NCI-H2171 treated with DMSO at 0.1 percent for 48 hours (cell line): Measurements from ENCODE around the gene MIGA2.

Experiments used
- DNase-seq: peaks from one replicate; lab custom pipeline; 2025; lab: John Stamatoyannopoulos, UW

Gene MIGA2, protein sequence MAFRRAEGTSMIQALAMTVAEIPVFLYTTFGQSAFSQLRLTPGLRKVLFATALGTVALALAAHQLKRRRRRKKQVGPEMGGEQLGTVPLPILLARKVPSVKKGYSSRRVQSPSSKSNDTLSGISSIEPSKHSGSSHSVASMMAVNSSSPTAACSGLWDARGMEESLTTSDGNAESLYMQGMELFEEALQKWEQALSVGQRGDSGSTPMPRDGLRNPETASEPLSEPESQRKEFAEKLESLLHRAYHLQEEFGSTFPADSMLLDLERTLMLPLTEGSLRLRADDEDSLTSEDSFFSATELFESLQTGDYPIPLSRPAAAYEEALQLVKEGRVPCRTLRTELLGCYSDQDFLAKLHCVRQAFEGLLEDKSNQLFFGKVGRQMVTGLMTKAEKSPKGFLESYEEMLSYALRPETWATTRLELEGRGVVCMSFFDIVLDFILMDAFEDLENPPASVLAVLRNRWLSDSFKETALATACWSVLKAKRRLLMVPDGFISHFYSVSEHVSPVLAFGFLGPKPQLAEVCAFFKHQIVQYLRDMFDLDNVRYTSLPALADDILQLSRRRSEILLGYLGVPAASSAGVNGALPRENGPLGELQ

DNA sequence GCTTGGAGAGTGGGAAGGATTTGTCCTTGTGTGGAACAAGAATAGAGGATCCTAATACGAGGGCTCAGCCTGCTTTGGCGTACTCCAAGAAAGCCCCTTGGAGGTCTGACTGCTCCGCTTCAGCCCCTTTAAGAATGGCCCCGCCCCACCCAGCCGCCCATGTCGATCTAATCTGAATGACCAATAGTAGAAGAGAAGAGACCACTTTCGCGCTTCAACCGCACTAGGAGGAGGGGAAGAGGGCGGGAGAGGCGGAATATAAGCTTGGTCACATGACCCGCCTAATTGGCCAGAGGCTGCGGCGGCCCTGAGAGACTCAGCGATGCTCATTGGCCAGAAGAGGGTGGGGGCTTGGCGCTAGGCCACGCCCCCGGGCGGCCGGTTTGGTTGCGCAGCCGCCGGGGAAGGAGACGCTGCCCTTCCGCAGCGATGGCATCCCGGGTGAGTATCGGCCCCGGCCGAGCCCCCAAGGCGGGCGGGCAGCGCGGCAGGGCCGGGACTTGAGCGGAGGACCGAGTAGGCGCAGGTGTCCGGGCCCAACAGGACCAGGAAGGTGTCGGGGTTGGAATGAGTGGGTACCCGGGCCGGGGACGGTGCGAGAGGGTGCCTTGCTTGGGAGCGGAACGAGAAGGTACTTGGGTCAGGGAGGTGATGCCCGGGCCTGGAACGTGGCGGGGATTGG, at the start of gene MIGA2:
Gene MIGA2 (plus strand): TSS at position 386 of the 682 bp plus-strand sequence. CDS start 3,969 bp downstream, outside the sequence.
- DNase-seq = peak; percentile 100

DNA sequence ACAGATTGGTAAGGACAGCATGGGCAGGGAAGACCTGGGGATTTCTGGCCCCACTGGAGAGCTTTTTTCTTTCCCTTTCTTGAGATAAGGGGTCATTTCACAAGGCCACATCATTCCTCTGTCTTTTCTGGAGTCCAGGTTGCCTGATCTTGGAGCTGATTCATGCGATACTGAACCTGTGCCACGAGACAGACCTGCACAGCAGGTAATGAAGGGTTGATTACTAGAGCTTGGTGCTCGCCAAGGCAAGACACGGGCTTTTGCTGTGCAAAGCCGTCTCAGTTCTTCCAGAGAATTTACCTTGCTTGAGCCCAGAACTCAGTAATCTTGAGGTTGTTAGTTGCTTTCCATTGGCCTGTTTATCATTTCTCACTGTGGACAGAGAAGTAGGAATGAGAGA, 49.8 kb upstream of the MIGA2 start:
- no peak for DNase-seq

DNA sequence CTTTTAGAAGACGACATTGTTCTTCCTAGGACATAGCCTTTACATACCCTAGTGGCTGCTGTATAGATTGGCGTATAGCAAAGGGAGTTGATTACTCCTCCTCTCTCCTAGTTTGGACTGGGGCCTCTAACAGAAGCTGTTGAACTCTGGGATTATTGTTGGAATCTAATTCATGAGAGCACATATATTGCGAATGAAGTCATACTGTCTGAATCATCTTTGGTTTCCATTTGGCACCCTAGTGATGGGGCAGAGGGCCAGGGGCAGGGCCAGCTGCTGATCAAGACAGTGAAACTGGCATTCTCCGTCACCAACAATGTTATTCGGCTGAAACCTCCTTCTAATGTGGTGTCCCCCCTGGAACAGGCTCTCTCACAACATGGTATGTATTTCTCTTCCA, 48.6 kb upstream of the MIGA2 start:
- no peak for DNase-seq

DNA sequence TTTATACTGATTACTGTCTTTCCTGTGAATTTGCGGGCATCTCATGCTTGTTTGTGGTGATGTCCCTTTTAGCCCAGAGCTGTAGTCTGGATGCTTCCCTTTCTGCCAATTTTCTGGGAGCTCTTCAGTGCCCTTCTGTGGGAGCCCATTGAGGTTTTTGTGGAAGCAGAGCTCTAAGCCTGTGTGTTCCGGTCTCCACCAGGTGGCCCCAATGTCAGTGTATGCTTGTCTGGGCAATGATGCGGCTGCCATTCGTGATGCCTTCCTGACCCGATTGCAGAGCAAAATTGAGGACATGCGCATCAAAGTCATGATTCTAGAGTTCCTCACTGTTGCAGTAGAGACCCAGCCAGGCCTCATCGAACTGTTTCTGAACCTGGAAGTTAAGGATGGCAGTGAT, 43.4 kb upstream of the MIGA2 start:
- DNase-seq = peak; percentile 38

DNA sequence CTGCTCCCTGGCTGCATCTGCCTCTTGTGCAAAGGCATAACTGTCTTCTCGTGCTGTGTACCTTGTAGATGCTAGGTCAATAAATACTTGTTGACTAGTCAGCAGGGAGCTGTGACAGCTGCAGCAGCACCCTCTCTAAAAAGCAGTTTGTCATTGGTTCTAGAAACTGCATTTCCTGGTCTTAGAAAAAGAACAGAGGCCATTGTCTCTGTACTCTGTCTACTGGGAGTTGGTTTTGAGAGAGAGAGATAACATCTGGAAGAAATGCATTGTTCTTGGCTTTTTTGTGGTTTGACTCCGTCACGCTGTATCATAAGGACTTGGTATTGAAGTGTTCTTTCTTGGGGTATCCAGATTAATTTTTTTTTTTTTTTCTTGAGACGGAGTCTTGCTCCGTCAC, 40.6 kb upstream of the MIGA2 start:
- no peak for DNase-seq

DNA sequence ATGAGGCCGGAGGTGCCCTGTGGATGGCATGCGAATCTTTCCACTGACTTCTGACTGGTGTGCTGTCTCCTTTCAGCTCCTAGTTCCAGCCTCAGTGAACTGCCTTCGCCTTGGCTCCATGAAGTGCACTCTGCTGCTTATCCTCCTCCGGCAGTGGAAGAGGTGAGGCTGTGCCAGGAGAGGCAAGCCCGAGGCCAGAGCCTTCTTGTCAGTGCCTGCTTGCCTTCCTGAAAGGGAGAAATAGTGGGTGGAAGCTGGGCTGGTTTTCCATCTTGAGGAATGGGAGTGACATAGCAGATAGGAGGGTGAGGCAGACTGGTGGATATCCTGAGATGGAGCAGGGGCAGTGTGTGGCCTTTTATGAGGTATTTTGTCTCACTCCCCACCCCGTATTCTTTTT, 38.0 kb upstream of the MIGA2 start:
- no peak for DNase-seq

DNA sequence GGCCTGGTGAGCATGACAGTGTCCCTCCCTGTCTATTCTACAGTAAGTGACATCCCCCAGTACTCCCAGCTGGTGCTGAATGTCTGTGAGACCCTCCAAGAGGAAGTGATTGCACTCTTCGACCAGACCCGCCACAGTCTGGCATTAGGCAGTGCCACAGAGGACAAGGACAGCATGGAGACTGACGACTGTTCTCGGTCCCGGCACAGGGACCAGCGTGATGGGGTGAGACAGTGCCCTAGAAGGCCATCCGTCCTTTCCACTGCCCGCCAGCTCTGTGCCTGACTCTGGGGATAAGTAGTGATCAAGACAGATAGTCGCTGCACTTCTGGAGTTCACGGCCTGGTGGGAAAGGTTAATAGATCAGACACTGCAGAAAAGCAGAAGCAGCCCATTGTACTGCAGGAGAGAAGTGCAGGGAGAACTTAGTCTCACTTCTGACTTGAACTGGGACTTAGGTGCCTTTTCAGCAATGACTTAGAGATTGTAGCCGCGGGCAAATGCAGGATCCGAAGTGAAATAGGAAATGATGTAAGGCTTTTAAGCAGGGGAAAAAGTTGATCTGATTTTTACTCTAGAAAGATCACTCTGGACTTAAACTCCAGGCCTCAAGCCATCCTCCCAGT, 36.7 kb upstream of the MIGA2 start:
- no peak for DNase-seq

DNA sequence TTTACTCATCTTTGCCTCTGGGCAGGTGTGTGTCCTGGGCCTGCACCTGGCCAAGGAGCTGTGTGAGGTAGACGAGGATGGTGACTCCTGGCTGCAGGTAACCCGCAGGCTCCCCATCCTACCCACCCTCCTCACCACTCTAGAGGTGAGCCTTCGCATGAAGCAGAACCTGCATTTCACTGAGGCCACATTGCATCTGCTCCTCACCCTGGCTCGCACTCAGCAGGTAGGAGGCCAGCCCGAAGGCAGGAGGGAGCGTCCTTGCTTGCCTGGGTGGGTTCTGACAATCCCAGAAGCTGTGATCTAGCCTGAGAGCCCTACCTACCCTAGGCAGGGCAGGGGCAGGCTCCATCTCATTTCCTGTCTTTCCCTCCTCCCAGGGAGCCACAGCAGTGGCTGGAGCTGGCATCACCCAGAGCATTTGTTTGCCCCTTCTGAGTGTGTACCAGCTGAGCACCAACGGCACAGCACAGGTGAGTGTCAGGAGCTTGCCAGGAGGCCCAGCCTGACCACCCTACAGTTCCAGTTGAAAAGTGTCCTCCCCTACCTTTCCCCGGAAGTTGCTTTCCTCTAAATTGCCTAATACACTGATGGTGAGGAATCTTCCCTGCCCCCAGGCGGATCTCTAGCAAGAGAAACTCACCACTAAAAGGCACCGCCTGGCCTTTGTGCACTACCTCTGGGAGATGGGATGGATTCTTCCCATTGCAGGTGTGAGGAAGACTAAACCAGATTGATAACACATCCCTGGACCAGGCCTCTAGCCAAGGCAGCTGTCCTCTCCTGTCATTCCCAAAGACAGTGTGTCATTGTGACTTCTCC, 34.7 kb upstream of the MIGA2 start:
- DNase-seq = no peak

DNA sequence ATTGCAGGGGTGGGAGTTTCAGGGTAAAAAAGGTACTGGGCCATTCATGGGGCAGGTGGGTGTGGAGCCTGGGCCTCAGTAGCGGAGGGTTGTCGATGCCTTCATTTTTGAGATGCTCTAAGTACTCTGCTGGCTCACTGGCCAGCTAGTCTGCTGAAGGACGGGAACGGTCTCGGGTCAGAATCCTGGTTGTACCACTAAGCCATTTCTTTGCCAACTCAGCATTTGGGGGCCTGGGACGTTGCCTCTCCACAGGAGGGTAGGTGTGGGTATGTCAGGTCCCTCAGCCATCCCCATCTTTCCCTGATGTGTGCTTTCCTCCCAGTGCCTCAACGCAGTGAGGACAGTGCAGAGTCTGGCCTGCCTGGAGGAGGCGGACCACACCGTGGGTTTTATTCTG, 33.4 kb upstream of the MIGA2 start:
- no peak for DNase-seq

DNA sequence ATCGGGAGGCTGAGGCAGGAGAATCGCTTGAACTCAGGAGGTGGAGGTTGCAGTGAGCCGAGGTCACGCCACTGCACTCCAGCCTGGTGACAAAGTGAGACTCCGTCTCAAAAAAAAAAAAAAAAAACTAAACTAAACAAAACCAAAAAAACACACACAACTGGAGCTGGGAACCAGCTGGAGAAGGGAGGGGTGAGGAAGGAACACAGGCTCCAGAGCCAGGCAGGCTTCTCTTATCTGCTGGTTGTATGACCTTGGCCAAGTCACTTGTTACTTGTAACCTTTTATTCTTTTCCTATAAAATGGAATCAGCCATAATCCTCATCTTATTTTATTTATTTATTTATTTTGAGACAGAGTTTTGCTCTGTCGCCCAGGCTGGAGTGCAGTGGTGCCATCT, 32.3 kb upstream of the MIGA2 start:
- DNase-seq = peak; percentile 35

DNA sequence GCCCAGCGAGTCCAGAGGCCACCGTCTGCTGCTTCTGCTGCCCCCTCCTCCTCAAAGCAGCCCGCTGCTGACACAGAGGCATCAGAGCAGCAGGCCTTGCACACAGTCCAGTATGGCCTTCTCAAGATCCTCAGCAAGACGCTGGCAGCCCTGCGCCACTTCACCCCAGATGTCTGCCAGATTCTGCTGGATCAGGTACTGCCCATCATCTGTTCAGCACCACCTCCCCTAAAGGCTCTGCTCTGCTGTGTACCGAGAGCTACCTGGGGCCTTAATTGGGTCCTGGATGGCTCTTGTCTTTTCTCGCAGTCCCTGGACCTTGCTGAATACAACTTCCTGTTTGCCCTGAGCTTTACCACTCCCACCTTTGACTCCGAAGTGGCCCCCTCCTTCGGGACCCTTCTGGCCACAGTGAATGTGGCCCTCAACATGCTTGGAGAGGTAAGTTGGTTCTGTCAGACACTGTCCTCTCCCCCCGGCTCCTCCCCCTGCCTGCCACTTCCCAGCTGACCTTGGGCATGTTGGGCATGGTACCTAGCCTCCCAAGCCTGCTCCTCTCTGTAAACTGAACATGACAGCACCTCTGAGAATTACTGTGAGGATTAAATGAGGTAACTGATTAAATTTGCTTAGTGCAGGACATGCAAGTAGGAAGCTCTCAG, 31.0 kb upstream of the MIGA2 start:
- DNase-seq = no peak

DNA sequence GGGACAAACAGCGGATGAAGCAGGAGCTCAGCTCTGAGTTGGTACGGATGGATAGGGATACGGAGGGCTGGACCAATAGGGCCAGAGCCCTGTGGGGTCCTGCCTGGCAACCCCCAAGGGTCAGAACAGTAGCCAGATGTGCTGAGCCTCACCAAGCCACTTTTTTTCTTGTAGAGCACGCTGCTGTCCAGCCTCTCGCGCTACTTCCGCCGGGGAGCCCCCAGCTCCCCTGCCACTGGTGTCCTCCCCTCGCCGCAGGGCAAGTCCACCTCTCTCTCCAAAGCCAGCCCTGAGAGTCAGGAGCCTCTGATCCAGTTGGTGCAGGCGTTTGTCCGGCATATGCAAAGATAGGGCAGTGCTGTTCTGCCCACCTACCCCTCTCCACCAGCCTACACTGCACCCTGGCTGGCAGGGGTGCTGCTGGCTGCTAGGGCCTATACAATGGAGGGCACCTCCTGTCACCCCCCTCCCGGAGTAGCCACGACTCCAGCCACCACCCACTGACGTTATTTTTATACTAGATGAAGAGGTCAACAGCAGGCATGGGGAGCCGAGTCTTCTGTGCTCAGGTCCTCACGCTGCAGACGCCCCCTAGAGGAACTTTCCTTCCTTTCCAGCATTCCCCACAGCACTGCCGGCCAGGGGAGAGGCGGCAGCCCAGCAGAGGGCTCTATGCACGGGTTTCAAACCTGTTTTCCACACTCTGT, 29.9 kb upstream of the MIGA2 start:
- peak; percentile 80 for DNase-seq

DNA sequence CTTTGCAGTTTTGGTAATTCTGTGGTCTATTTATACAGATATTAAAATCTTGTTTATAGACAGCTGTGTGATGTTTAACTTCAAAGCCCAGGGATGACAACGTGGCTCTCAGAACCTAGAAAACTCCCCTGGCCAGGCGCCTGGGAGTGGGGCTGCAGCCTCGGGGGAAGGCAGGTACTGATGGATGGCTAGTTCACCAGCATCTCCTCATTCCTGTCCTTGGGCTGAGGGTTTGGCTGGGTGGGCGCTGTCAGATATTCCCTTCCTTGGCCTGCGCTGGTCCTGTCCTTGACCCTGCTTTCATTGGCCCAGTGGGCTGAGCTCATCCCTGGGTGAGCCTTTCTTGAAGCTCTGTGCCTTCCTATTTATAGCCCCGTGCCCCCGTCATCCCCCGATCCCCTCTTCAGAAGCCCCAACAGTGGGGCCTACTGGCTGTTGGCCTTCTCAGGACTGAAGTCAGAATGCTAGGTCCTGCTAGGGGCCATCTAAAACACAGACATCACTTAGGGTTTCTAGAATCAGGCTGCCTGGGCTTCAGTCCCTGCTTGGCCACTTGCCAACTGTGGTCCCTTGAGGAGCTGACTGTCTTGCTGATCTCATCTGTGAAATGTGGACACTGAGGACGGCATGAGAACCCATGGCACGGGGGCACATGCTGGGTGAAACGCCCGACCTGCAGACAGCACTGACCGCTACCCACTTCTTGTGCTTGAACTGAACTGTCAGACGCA, 29.2 kb upstream of the MIGA2 start:
- peak; percentile 31 for DNase-seq

DNA sequence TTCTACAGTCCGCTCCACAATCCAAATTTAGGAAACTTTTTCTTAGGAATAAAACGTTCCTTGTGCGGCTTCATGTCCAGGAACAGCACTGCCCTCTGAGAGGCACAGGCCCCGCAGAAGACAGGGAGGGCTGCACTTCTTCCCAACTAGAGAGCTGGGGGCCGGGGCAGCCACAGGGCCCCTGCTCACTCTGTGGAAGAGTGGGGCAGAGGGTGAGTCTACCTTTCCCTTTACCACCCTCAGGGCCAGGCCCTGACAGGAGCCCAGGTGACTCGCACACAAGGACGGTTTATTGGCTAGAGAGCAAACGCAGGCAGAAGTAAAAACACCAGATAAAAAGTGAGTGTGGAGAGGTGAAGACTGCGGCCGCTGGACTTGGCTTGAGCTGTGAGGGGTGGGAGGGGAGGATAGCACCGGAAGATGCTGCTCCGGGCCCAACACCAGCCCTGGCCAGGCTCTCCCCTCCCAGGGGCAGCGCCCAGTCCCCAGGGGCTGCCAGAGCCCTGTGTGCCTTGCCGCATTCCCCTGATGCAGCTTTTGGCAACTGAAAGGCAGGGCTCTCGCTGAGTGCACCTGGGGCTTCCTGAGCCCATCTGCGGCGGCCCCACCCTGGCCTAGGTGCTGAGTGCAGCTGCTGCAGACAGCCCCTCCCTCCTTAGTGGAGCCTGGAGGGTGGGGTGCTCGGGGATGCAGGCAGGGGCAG, 28.5 kb upstream of the MIGA2 start:
- peak; percentile 74 for DNase-seq

DNA sequence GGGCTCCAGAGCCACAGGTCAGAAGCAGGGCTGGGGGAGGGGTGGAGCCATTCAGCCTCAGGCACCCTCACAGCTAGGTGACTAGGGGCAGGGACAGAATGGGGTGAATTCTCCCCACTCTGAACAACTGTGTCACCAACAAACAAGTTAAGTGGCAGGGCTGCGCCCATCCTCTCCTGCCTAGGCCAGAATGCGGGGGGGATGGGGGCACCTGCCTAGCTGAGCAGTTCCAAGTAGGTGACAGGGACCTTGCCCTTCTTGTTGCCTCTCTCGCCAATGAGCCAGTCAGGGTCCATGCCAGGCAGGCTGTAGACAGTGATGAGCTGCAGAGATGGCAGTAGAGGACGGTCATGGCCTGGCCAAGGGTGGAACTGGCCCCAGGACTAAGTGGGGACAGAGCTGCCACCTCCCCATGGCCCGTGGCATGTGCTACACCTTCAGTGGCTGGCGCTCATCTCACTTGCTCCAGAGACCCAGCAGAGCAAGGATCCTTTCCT, 27.9 kb upstream of the MIGA2 start:
- DNase-seq = no peak

DNA sequence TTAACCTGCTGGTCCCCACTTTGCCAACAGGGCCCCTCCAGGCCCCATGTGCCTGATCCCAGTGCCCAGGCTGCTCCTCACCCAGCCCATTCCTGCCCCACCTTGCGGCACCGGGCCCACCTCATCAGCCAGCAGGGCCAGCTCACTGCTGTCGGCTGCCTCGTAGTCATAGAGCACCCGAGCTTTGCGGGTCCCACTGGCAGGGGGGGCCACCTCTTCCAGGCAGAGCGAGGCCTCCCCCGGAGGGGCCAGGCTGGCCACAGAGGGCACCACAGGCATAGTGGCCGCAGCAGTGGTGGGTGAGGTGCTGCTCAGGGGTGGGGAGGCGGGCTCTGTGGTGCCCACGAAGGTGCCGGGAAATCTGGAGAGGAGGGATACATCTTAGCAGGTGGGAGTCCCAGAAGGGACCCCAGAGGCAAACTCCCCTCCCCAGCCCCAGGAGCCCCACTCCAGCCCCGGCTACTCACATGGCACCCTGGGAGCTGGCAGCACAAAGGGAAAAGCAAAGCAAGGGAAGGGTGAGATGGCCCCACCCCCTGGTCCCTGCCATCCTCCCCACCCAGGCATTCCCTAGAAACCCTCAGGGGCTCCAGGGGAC, 27.3 kb upstream of the MIGA2 start:
- DNase-seq = no peak

DNA sequence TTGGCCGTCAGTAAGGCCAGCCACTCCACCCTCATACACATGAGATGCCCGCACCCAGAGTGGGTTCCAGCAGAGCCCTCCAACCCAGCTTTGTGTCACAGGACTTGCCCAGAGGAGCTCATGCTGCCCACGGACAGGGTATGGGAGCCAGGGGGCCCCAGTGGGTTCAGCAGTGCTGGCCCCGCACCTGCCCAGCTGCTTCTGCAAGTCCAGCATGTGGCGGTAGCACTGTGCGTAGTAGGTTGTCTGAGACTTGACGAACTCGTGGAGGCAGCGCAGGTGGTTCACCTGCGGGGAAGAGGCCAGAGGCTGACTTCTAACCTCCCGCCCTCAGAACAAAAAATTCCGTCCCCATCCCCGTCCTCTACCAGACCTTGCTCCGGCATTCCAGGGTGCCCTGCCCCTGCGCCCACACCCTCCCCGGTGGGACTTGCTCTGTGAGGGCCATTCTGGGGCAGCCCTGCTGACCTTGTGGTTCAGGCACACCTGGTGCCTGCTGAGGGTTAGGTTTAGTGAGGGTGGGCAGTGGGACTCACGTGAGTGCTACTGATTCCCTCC, 26.8 kb upstream of the MIGA2 start:
- DNase-seq = no peak

DNA sequence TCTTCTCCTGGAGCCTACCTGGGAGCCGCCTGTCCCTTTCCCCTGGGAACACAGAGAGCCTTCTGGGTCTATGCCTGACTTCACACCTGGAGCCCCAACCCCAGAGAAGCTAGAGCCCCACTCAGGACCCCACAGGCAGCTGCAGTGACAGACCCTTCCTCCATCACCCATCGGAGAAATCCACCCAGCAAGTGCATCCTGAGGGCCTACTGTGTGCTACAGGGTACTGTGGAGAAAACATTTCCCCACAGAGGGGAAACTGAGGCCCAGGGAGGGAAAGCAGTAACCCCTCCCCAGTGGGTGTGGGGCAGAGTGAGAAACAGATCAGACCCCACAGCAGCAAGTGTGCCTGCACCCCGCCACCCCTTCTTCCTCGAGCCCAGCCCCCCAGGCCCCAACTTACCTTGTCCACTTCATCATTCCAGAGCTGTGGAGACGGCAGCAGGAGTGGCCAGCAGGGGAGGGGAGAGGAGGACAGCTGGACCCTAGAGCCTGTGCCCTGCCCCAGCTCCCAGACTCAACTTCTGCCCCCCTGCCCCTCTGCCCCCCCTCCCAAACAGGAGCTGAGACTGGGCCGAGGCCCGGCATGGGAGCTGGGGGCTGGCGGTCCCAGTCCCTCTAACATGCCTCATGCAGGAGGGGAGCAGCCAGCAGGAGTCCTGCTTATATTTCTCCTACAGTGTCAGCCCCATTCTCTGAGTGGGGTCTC, 26.0 kb upstream of the MIGA2 start:
- no peak for DNase-seq
